HepG2 (cell line): ENCODE results near the gene ANKRD44.

Source experiments
- ARNT ChIP-seq: fragments of 450-650 bp; IDR thresholded peaks from 2 replicates; pipeline ENCODE4 v1.6.1; 2017
- CTCF ChIP-seq: sonication (generic); formaldehyde crosslinking; IDR thresholded peaks from 2 replicates; pipeline ENCODE4 v1.5.0; 2020; ENCODE audit warnings: mild to moderate bottlenecking, missing genetic modification reagents, moderate library complexity
- POLR2A ChIP-seq, 2 experiments: IDR thresholded peaks; 2 replicates each; pipeline ENCODE4 v1.6.1; 2011; ENCODE audit warnings: low read depth in 2 of 2, low read length in 2 of 2, mild to moderate bottlenecking in 1 of 2, moderate library complexity in 1 of 2; ENCODE audit not compliant: insufficient read depth in 1 of 2
- UBTF ChIP-seq: sonication (generic); formaldehyde crosslinking; IDR thresholded peaks from 2 replicates; pipeline ENCODE4 v1.4.0; 2020; ENCODE audit warnings: mild to moderate bottlenecking, missing genetic modification reagents
- ZZZ3 ChIP-seq: sonication (generic); formaldehyde crosslinking; IDR thresholded peaks from 2 replicates; pipeline ENCODE4 v1.4.0; 2020; ENCODE audit warnings: missing genetic modification reagents, mild to moderate bottlenecking, borderline replicate concordance

- TF ChIP-seq CTCF (CRISPR knock-in tag) (no peak), POLR2A (IDR thresholded peaks at IDR 0.05; ENCODE audit: insufficient read depth in 1 of 2, low read depth in 2 of 2, low read length in 2 of 2) (no peak), UBTF (no peak), ARNT (no peak), ZZZ3 (CRISPR knock-in tag) (no peak)
These were observed 17.0 kb upstream of the ANKRD44 start for GRCh38 chr2:197327472-197328098.
